Germinal center (tissue), 1 donor: ENCODE results near the gene STAT2.
"Not testable (repeated sequence)": the region's sequence is repeated elsewhere in the genome, so short reads cannot be mapped to it uniquely, and the experiment has no call there.

Experiments
- DNase-seq: peaks from one replicate; pipeline ENCODE4 v3.0.0; 2012; ENCODE audit warnings: mixed read lengths, low spot score

STAT2 gene

GRCh38 chr12:56361487-56362129 is 1.7 kb upstream of the STAT2 start:
- no peak for DNase-seq

GRCh38 chr12:56358836-56359532 is 923 bp downstream of the STAT2 start:
- DNase-seq, result no peak

- no peak for DNase-seq
Measured at GRCh38 chr12:56351325-56351724, 8.6 kb downstream of the STAT2 start.

GRCh38 chr12:56350662-56351061 is 9.2 kb downstream of the STAT2 start:
- DNase-seq, result no peak

- DNase-seq, result no peak
Measured at GRCh38 chr12:56348776-56349175, 11.1 kb downstream of the STAT2 start.

GRCh38 chr12:56347255-56347654 is 12.7 kb downstream of the STAT2 start:
- DNase-seq, result not testable (repeated sequence)

- DNase-seq, result no peak
Measured at GRCh38 chr12:56346675-56347074, 13.2 kb downstream of the STAT2 start.

GRCh38 chr12:56342290-56342689 is 17.6 kb downstream of the STAT2 start:
- not testable (repeated sequence) for DNase-seq

GRCh38 chr12:56341616-56342015 is 18.3 kb downstream of the STAT2 start:
- no peak for DNase-seq

- no peak for DNase-seq
Measured at GRCh38 chr12:56339158-56339422, 20.8 kb downstream of the STAT2 start.

- DNase-seq, result peak; percentile 24
Measured at GRCh38 chr12:56338308-56339157, 21.4 kb downstream of the STAT2 start, which contains the start of gene IL23A. IL23A (plus strand) TSS chr12:56338884; CDS start chr12:56339045, 161 bp downstream.

- no peak for DNase-seq
Measured at GRCh38 chr12:56337753-56338251, 22.1 kb downstream of the STAT2 start.

GRCh38 chr12:56336361-56337167 is 23.3 kb downstream of the STAT2 start:
- peak; percentile 57 for DNase-seq

GRCh38 chr12:56335527-56335926 is 24.4 kb downstream of the STAT2 start:
- DNase-seq, result not testable (repeated sequence)

- peak; percentile 12 for DNase-seq
Measured at GRCh38 chr12:56334490-56334793, 25.5 kb downstream of the STAT2 start.

- DNase-seq, result peak; percentile 99
Measured at GRCh38 chr12:56333679-56334489, 26.0 kb downstream of the STAT2 start, which contains the start of gene PAN2. PAN2 (minus strand) TSS chr12:56334000; CDS start chr12:56333094, 906 bp downstream.

- no peak for DNase-seq
Measured at GRCh38 chr12:56333197-56333678, 26.7 kb downstream of the STAT2 start.

- peak; percentile 5 for DNase-seq
Measured at GRCh38 chr12:56332512-56333196, 27.3 kb downstream of the STAT2 start.

GRCh38 chr12:56330936-56331490 is 28.9 kb downstream of the STAT2 start:
- no peak for DNase-seq

- DNase-seq, result no peak
Measured at GRCh38 chr12:56326533-56326932, 33.4 kb downstream of the STAT2 start.
